GM04504 (cell line): ENCODE data around the gene DCBLD1.

Experiments used
- DNase-seq: peaks from one replicate; pipeline ENCODE4 v3.0.0-alpha.2; 2012; ENCODE audit warnings: low read depth

DCBLD1 gene

GRCh38 chr6:117558818-117559217 is 76.3 kb downstream of the DCBLD1 start:
- no peak for DNase-seq

GRCh38 chr6:117559299-117559698 is 76.8 kb downstream of the DCBLD1 start:
- DNase-seq, result no peak

GRCh38 chr6:117561128-117561527 is 78.7 kb downstream of the DCBLD1 start:
- no peak for DNase-seq

- no peak for DNase-seq
Measured at GRCh38 chr6:117564681-117565080, 82.2 kb downstream of the DCBLD1 start.

- DNase-seq, result no peak
Measured at GRCh38 chr6:117568247-117568646, 85.8 kb downstream of the DCBLD1 start.

GRCh38 chr6:117568831-117569410 is 86.4 kb downstream of the DCBLD1 start:
- DNase-seq, result no peak

GRCh38 chr6:117573006-117573680 is 90.7 kb downstream of the DCBLD1 start:
- DNase-seq, result no peak

GRCh38 chr6:117574198-117574597 is 91.7 kb downstream of the DCBLD1 start:
- no peak for DNase-seq

- DNase-seq, result no peak
Measured at GRCh38 chr6:117585647-117586046, 103.2 kb downstream of the DCBLD1 start.

GRCh38 chr6:117590447-117590846 is 108.0 kb downstream of the DCBLD1 start:
- no peak for DNase-seq

GRCh38 chr6:117591405-117591804 is 108.9 kb downstream of the DCBLD1 start:
- no peak for DNase-seq

GRCh38 chr6:117592983-117593759 is 110.7 kb downstream of the DCBLD1 start:
- no peak for DNase-seq

GRCh38 chr6:117595099-117595923 is 112.8 kb downstream of the DCBLD1 start:
- no peak for DNase-seq

- DNase-seq, result no peak
Measured at GRCh38 chr6:117597755-117598154, 115.3 kb downstream of the DCBLD1 start.
